B cell (primary cell): ENCODE results near the gene UBAC2.
"Not testable (repeated sequence)": the region's sequence is repeated elsewhere in the genome, so short reads cannot be mapped to it uniquely, and the experiment has no call there.

Experiments used
- CTCF ChIP-seq: fragments of 200-600 bp; IDR thresholded peaks from one replicate; pipeline ENCODE4 v1.8.0; 2022; ENCODE audit warnings: antibody characterized with exemption, mild to moderate bottlenecking
- EZH2 ChIP-seq: IDR thresholded peaks from 2 replicates; pipeline ENCODE4 v1.6.1; 2012; ENCODE audit warnings: borderline replicate concordance, low read depth, mild to moderate bottlenecking, moderate library complexity, low read length; ENCODE audit not compliant: insufficient read depth, poor library complexity, severe bottlenecking

GRCh38 chr13:99409461-99410083 is 208.9 kb downstream of the UBAC2 start:
- not testable (repeated sequence) for TF ChIP-seq CTCF, EZH2
